IMR-90 (cell line): ENCODE measurements around the gene KLHL3.

Experiments
- MXI1 ChIP-seq: IDR thresholded peaks from 2 replicates; pipeline ENCODE4 v1.6.1; 2012; ENCODE audit warnings: low read depth, mild to moderate bottlenecking, low read length, moderate library complexity, borderline replicate concordance
- POLR2A ChIP-seq: IDR thresholded peaks from 2 replicates; pipeline ENCODE4 v1.6.1; 2012; ENCODE audit warnings: mild to moderate bottlenecking, low read depth, low read length

GRCh38 chr5:137609127-137609526, 126.8 kb downstream of the KLHL3 start:
- no peak for TF ChIP-seq POLR2A
- TF ChIP-seq MXI1, result no peak
